SK-N-SH treated with all-trans-retinoic acid at 6 μM for 48 hours (cell line): ENCODE data around the gene ELOVL1.

ENCODE experiments used
- ATAC-seq: fragments of 200-7000 bp; cut with Tn5 transposase; 3 replicates; pipeline ENCODE4 v1.9.1; 2020; ENCODE audit warnings: mild to moderate bottlenecking, moderate library complexity
- ARNTL ChIP-seq: fragments of 450-650 bp; formaldehyde crosslinking; IDR thresholded peaks from 2 replicates; pipeline ENCODE4 v1.5.0; 2020; ENCODE audit warnings: low read depth, mild to moderate bottlenecking, moderate library complexity, borderline replicate concordance
- BACH2 ChIP-seq: fragments of 250-450 bp; sonication (Bioruptor Pico); IDR thresholded peaks from 2 replicates; pipeline ENCODE4 v1.9.0; 2021; ENCODE audit warnings: mild to moderate bottlenecking, borderline replicate concordance
- CREB5 ChIP-seq: fragments of 250-450 bp; sonication (Bioruptor Pico); IDR thresholded peaks from 2 replicates; pipeline ENCODE4 v1.5.1; 2020; ENCODE audit warnings: low read depth, mild to moderate bottlenecking, moderate library complexity
- CSDC2 ChIP-seq: fragments of 250-450 bp; sonication (Bioruptor Pico); IDR thresholded peaks from 2 replicates; pipeline ENCODE4 v1.5.0; 2020; ENCODE audit warnings: mild to moderate bottlenecking, moderate library complexity
- ESRRG ChIP-seq: fragments of 250-450 bp; sonication (Bioruptor Pico); IDR thresholded peaks from 2 replicates; pipeline ENCODE4 v1.6.1; 2021; ENCODE audit warnings: mild to moderate bottlenecking
- GLIS3 ChIP-seq: fragments of 250-450 bp; sonication (Bioruptor Pico); IDR thresholded peaks from 2 replicates; pipeline ENCODE4 v1.5.0; 2020; ENCODE audit warnings: mild to moderate bottlenecking, moderate library complexity
- OSR1 ChIP-seq: fragments of 250-450 bp; sonication (Bioruptor Pico); IDR thresholded peaks from 2 replicates; pipeline ENCODE4 v1.8.0; 2022; ENCODE audit warnings: moderate library complexity, mild to moderate bottlenecking, inconsistent platforms
- PATZ1 ChIP-seq: fragments of 250-450 bp; sonication (Bioruptor Pico); IDR thresholded peaks from 2 replicates; pipeline ENCODE4 v1.8.0; 2020; ENCODE audit warnings: mild to moderate bottlenecking, moderate library complexity, borderline replicate concordance
- POU6F1 ChIP-seq: fragments of 250-450 bp; sonication (Bioruptor Pico); IDR thresholded peaks from 2 replicates; pipeline ENCODE4 v1.8.0; 2021; ENCODE audit warnings: low read depth, mild to moderate bottlenecking, moderate library complexity, borderline replicate concordance
- PPARA ChIP-seq: fragments of 250-450 bp; sonication (Bioruptor Pico); IDR thresholded peaks from 2 replicates; pipeline ENCODE4 v1.5.0; 2020; ENCODE audit warnings: mild to moderate bottlenecking, borderline replicate concordance
- RARB ChIP-seq: fragments of 250-450 bp; sonication (Bioruptor Pico); IDR thresholded peaks from 2 replicates; pipeline ENCODE4 v1.8.0; 2021; ENCODE audit warnings: mild to moderate bottlenecking, moderate library complexity
- SNAI2 ChIP-seq: fragments of 250-450 bp; sonication (Bioruptor Pico); IDR thresholded peaks from 2 replicates; pipeline ENCODE4 v1.5.0; 2020; ENCODE audit warnings: mild to moderate bottlenecking, moderate library complexity
- TCF4 ChIP-seq: fragments of 250-450 bp; sonication (Bioruptor Pico); IDR thresholded peaks from 2 replicates; pipeline ENCODE4 v1.8.0; 2021; ENCODE audit warnings: mild to moderate bottlenecking, moderate library complexity, borderline replicate concordance
- TSHZ2 ChIP-seq: fragments of 250-450 bp; sonication (Bioruptor Pico); IDR thresholded peaks from 2 replicates; pipeline ENCODE4 v1.5.0; 2020; ENCODE audit warnings: mild to moderate bottlenecking, moderate library complexity
- ZFP3 ChIP-seq: fragments of 250-450 bp; sonication (Bioruptor Pico); IDR thresholded peaks from 2 replicates; pipeline ENCODE4 v1.5.0; 2020; ENCODE audit warnings: mild to moderate bottlenecking, moderate library complexity
- ZFP30 ChIP-seq: fragments of 450-650 bp; formaldehyde crosslinking; IDR thresholded peaks from 2 replicates; pipeline ENCODE4 v1.5.0; 2022; ENCODE audit warnings: mild to moderate bottlenecking, moderate library complexity
- ZNF565 ChIP-seq: fragments of 450-650 bp; formaldehyde crosslinking; conservative IDR thresholded peaks from 2 replicates; pipeline ENCODE4 v1.5.0; 2020; ENCODE audit warnings: low read depth, mild to moderate bottlenecking, moderate library complexity
- ZNF8 ChIP-seq: fragments of 450-650 bp; formaldehyde crosslinking; IDR thresholded peaks from 2 replicates; pipeline ENCODE4 v1.5.0; 2020; ENCODE audit warnings: mild to moderate bottlenecking, moderate library complexity
- TF ChIP-seq, protein P1 (sequence below): fragments of 250-450 bp; sonication (Bioruptor Pico); IDR thresholded peaks from 2 replicates; pipeline ENCODE4 v1.5.1; 2021; ENCODE audit warnings: mild to moderate bottlenecking, moderate library complexity

ELOVL1 gene

DNA sequence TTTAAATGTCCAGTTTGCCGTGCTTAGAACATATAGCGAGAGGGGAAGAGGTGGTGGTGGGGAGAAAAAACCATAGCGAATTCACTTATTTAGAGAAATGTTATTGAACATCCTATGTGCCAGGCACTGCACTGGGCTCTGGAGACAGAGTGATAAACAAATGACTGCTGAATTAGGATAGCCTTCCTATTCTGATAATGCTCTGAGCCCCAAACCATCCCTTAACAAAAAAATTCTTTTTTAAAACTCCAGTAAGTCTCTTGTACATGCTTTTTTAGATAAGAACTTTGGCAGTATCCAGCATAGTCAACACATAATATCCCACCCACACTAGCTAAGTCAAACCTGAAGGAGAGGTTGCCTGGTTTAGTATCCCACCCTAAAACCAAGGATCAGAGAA is 30.4 kb upstream of the ELOVL1 start (continued):
- TF ChIP-seq ZNF8 (CRISPR knock-in tag) (no peak), ZFP30 (CRISPR knock-in tag) (no peak), OSR1 (CRISPR knock-in tag) (no peak), ARNTL (CRISPR knock-in tag) (no peak)

DNA sequence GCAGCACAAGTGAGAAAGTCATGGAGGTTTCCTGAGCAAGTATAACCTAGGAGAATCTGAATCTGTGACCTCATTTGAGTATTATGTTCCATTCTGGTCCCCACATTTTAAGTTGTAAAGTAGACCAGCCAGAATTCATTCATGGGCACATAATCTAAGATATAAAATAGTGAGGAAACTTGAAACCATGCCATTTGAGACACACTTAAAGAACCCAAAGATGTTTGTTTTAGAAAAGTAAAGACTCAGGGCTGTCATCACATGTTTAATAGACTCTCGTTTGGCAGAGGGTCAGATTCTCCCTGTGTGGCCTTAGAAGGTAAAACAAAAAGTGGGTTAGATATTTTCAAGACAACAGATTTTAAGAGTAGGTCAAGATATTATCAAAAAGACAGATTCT is 28.2 kb upstream of the ELOVL1 start:
- TF ChIP-seq ARNTL (CRISPR knock-in tag) (no peak), TCF4 (no peak), PATZ1 (CRISPR knock-in tag) (no peak), RARB (no peak)
- ATAC-seq, result no peak

DNA sequence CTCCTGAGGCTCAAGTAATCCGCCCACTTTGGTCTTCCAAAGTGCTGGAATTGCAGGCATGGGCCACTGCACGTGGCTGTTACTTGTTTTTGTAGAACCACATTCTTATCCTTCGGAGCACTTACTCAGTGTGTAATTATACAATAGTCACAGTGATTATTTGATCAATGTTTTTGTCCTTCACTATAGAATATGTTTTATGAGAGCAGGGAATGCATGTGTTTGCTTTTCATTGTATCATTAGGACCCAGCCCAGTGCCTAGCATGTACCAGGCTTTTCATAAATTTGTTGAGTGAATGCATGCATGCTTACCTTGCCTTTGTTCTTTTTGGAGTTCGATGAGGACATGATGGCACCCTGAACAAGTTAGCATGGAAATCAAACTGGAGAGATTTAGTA is 27.7 kb upstream of the ELOVL1 start:
- no peak for TF ChIP-seq ARNTL (CRISPR knock-in tag)
- no peak for TF ChIP-seq ZNF8 (CRISPR knock-in tag)
- no peak for TF ChIP-seq TSHZ2
- no peak for TF ChIP-seq ESRRG (CRISPR knock-in tag)
- no peak for TF ChIP-seq CSDC2 (CRISPR knock-in tag)
- no peak for TF ChIP-seq ZFP30 (CRISPR knock-in tag)
- TF ChIP-seq, protein P1, sequence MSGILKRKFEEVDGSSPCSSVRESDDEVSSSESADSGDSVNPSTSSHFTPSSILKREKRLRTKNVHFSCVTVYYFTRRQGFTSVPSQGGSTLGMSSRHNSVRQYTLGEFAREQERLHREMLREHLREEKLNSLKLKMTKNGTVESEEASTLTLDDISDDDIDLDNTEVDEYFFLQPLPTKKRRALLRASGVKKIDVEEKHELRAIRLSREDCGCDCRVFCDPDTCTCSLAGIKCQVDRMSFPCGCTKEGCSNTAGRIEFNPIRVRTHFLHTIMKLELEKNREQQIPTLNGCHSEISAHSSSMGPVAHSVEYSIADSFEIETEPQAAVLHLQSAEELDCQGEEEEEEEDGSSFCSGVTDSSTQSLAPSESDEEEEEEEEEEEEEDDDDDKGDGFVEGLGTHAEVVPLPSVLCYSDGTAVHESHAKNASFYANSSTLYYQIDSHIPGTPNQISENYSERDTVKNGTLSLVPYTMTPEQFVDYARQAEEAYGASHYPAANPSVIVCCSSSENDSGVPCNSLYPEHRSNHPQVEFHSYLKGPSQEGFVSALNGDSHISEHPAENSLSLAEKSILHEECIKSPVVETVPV, result no peak
- TF ChIP-seq BACH2 (CRISPR knock-in tag), result no peak
- TF ChIP-seq ZNF565, result no peak
- TF ChIP-seq PATZ1 (CRISPR knock-in tag), result no peak
- no peak for TF ChIP-seq PPARA (CRISPR knock-in tag)
- no peak for TF ChIP-seq POU6F1 (CRISPR knock-in tag)
- TF ChIP-seq SNAI2, result no peak
- TF ChIP-seq GLIS3 (CRISPR knock-in tag), result no peak
- ATAC-seq, result no peak

GRCh38 chr1:43392702-43393101 is 24.9 kb upstream of the ELOVL1 start:
- ATAC-seq, result no peak
- TF ChIP-seq ZNF565 (no peak), TSHZ2 (no peak), ZFP30 (CRISPR knock-in tag) (no peak), ESRRG (CRISPR knock-in tag) (no peak), PPARA (CRISPR knock-in tag) (no peak), CREB5 (CRISPR knock-in tag) (no peak), CSDC2 (CRISPR knock-in tag) (no peak), ZFP3 (CRISPR knock-in tag) (no peak), OSR1 (CRISPR knock-in tag) (no peak)
- TF ChIP-seq, protein P1, result no peak
